ENCODE data around the gene PLCH1.

The PLCH1 gene

GRCh38 chr3:155683344-155683720, 61.5 kb downstream of the PLCH1 start:
- DNase-seq, result no peak

- DNase-seq, result no peak
Measured at GRCh38 chr3:155682426-155683343, 62.2 kb downstream of the PLCH1 start.

- DNase-seq, result no peak
Measured at GRCh38 chr3:155676252-155676981, 68.5 kb downstream of the PLCH1 start.

- DNase-seq, result no peak
Measured at GRCh38 chr3:155675094-155675493, 69.8 kb downstream of the PLCH1 start.

DNA sequence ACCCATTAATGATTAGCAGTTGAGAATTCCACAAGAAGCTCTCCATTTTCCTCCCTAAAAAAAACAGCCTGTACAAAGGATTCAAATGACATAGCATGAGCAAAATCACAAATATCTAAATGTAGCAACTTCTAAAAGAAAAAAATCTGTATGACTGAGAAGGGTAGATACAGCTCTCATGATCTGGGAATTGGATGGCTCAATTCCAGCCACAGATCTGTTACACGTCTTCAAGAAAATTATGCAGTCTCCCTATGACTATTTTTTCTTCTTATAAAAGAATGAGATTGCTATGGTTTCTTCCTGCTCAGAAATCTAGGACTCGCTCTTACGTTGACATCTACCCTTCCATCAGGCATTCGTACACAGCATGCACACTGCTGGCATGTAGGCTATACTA, 71.5 kb downstream of the PLCH1 start:
- DNase-seq, result no peak

GRCh38 chr3:155670335-155670734, 74.5 kb downstream of the PLCH1 start:
- no peak for DNase-seq

DNA sequence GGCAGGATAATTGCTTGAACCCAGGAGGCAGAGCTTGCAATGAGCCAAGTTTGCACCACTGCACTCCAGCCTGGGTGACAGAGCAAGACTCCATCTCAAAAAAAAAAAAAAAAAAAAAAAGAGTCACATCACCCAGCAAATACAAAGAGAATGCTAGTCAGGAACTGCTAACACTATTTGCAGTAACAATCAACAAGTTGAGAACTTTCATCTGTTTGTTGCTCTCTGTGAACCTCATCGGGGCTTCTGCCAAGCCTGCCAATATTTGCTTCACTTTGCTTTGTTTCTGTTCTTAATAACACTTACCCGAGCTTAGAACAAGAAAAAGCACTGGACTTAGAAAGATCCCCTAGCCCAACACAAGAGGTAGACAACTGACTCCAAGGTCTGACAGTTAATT, 76.9 kb downstream of the PLCH1 start:
- DNase-seq, result no peak

- DNase-seq, result no peak
Measured at GRCh38 chr3:155664925-155665695, 79.8 kb downstream of the PLCH1 start.

GRCh38 chr3:155663467-155664212, 81.2 kb downstream of the PLCH1 start:
- no peak for DNase-seq

DNA sequence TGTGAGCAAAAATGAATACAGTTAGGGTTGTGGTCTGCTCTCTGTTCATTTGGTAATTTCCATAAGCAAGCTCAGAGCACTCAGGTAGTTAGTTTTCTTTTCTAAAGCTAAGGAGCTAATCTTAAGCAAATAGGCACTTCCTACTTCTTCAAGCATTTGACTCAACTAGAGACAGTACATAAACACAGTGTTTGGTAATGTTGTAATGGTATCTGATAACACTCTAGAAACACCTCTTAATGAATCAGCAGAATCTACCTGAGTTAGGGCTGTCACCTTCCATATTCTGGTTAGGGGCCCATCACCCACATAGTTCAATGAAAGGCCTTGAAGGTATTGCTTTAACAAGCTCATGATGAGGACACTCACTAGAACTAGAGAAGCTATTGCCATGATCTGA, 83.1 kb downstream of the PLCH1 start:
- DNase-seq, result no peak

GRCh38 chr3:155661042-155661441, 83.8 kb downstream of the PLCH1 start:
- no peak for DNase-seq

- DNase-seq, result no peak
Measured at GRCh38 chr3:155658671-155659261, 86.1 kb downstream of the PLCH1 start.

DNA sequence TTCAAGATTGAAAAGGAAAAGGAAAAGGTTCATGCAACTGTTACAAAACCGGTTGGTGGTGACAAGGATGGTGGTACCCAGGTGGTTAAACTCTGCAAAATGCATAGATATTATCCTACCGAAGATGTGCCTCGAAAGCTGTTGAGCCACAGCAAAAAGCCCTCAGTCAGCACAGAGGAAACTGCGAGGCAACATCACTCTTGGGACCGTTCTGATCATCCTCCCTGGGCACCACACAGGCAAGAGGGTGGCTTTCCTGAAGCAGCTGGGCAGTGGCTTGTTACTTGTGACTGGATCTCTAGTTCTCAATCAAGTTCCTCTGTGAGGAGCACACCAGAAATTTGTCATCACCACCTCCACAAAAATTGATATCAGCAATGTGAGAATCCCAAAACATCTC, 86.9 kb downstream of the PLCH1 start:
- DNase-seq, result no peak

- DNase-seq, result no peak
Measured at GRCh38 chr3:155657161-155657560, 87.7 kb downstream of the PLCH1 start.

DNA sequence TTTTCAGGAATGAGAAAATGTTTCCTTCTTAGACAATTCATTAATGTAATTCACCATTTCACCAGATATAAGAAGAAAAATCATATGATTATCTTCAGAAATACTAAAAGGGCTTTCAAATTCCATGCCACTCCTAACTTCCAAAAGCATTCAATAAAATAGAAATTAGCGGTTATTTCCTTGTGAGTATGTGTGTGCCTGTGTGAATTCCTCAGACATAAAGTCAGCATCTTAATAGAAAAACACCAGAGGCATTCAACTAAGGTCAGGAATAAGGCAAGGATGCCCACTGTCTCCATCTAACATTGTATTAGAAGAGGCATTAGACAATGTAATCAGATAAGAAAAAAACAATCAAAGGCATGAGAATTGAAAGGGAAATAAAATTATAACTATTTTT, 88.4 kb downstream of the PLCH1 start:
- no peak for DNase-seq

GRCh38 chr3:155651489-155652218, 93.2 kb downstream of the PLCH1 start:
- DNase-seq, result no peak

GRCh38 chr3:155648013-155648591, 96.8 kb downstream of the PLCH1 start:
- no peak for DNase-seq

DNA sequence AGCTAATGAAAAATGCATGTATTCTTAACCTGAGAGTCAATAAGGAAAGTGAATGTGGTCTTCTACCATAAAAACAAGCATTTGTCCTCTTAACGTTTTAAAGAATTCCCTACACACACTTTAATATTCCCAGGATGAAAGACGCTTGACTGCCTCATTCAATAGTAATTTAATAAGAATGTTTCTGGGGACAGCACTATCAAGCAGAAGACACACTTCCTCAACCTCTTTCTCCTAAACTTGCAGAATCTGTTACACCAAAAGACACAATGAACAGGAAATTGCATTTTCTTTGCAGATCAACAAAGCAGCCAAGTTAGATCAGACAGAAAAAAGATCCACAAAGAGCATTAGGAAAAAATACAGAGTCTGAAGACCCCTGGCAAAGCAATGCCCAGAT, 97.7 kb downstream of the PLCH1 start:
- DNase-seq, result no peak

DNA sequence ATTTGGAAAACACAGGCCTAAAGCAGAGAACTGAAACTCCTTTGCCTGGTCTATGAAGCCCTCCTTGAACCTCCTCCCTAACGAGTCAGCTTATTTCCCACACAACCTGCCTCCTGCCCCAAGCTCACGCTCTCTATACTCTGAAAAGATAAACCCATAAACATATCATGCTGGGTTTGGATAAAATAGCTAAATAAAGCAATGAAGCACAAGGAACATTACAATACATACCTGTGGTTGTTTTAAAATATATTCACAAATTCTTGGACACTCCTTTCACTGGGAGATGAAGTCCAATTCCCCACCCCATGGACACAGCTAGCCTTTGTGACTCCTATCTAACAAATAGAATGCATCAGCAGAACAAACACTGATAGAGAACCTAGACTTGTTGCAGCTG, 98.2 kb downstream of the PLCH1 start:
- no peak for DNase-seq

GRCh38 chr3:155646128-155646527, 98.7 kb downstream of the PLCH1 start:
- no peak for DNase-seq

DNA sequence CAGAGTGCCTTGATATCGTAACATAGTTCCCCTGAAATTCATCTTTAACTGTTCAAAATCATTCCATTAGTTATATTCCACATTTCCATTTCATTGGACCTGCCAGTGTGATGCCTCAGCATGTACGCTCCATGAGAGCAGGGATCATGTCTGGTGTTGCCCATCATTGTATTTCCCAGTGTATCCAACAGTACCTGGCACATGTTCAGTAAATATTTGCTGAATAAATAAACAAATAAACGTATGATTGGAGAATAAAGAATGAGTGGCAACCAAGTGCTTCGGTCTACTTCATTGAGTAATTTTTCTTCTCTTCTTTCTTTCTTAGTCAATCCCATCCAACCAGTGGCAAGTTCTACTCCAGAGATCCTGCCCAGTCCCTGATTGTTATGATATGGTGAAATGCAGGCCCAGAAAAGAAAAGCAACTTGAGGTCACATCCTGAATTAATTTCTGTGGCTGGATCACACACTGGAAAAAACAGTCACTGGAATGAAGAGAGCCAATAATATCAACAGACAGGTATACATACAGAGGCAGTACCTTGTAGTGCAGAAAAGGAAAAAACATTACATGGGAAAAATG, 101.2 kb downstream of the PLCH1 start:
- no peak for DNase-seq

Data from activated CD4-positive, alpha-beta T cell treated with anti-CD3 and anti-CD28 coated beads for 4 hours (primary cell).